Anterior cingulate cortex (tissue), 58 donors: Measurements from ENCODE around the gene CPPED1.
A peak's percentile ranks its signal among the peaks of the same experiment; 100 is the strongest.
"Not testable (repeated sequence)": the region's sequence is repeated elsewhere in the genome, so short reads cannot be mapped to it uniquely, and the experiment has no call there.

Source experiments
- DNase-seq, 58 donors: peaks; one replicate each; lab custom pipeline; 2025; lab: John Stamatoyannopoulos, UW

Gene CPPED1

GRCh38 chr16:12802661-12803060, 1.0 kb downstream of the CPPED1 start:
- no peak for DNase-seq

- no peak for DNase-seq
These were observed 1.6 kb downstream of the CPPED1 start for GRCh38 chr16:12802048-12802447.

- DNase-seq: peak in 3 of 58 donors; percentile 2 to 7 (median 3)
These were observed 2.1 kb downstream of the CPPED1 start for GRCh38 chr16:12801511-12802042.

- DNase-seq: no peak
These were observed 2.9 kb downstream of the CPPED1 start for GRCh38 chr16:12800817-12801216.

GRCh38 chr16:12799996-12800395, 3.7 kb downstream of the CPPED1 start:
- not testable (repeated sequence) for DNase-seq

- DNase-seq: no peak
These were observed 4.8 kb downstream of the CPPED1 start for GRCh38 chr16:12798846-12799245.

GRCh38 chr16:12798171-12798570, 5.5 kb downstream of the CPPED1 start:
- DNase-seq: no peak

- DNase-seq: no peak
These were observed 7.2 kb downstream of the CPPED1 start for GRCh38 chr16:12796498-12796897.

- peak in 1 of 58 donors; percentile 7 for DNase-seq
These were observed 8.9 kb downstream of the CPPED1 start for GRCh38 chr16:12794486-12795387.

- DNase-seq: no peak
These were observed 9.8 kb downstream of the CPPED1 start for GRCh38 chr16:12793865-12794240.

- DNase-seq: no peak
These were observed 10.4 kb downstream of the CPPED1 start for GRCh38 chr16:12793120-12793864.

- not testable (repeated sequence) for DNase-seq
These were observed 11.2 kb downstream of the CPPED1 start for GRCh38 chr16:12792528-12792927.

- DNase-seq: no peak
These were observed 12.3 kb downstream of the CPPED1 start for GRCh38 chr16:12791340-12791739.

GRCh38 chr16:12788758-12789157, 14.9 kb downstream of the CPPED1 start:
- no peak for DNase-seq

GRCh38 chr16:12786081-12786480, 17.6 kb downstream of the CPPED1 start:
- no peak for DNase-seq

GRCh38 chr16:12784076-12784475, 19.6 kb downstream of the CPPED1 start:
- DNase-seq: no peak

- peak in 16 of 58 donors; percentile 4 to 51 (median 24) for DNase-seq
These were observed 21.9 kb downstream of the CPPED1 start for GRCh38 chr16:12781777-12782176.

GRCh38 chr16:12780467-12780866, 23.2 kb downstream of the CPPED1 start:
- DNase-seq: no peak

GRCh38 chr16:12778726-12779125, 25.0 kb downstream of the CPPED1 start:
- no peak for DNase-seq

- no peak for DNase-seq
These were observed 27.9 kb downstream of the CPPED1 start for GRCh38 chr16:12775656-12776236.

GRCh38 chr16:12773221-12773620, 30.5 kb downstream of the CPPED1 start:
- DNase-seq: no peak
